ENCODE data around the gene THSD4. TPM values are rescaled to one million over a fixed set of nuclear protein-coding genes. Genes with fewer than 3 reads are reported as not detected.

THSD4 gene
- polyA plus RNA-seq, 10 donors, result 17.7 to 40.4 (median 25.8) TPM

GRCh38 chr15:71804695-71805470 is 689.6 kb downstream of the THSD4 start:
- peak in 1 of 3 donors; percentile 48 for DNase-seq

GRCh38 chr15:71806452-71806931 is 691.2 kb downstream of the THSD4 start:
- DNase-seq, result no peak

- no peak for DNase-seq
These were observed 691.9 kb downstream of the THSD4 start for GRCh38 chr15:71807125-71807629.

- peak in 1 of 3 donors; percentile 34 for DNase-seq
These were observed 692.4 kb downstream of the THSD4 start for GRCh38 chr15:71807691-71808091.

GRCh38 chr15:71808311-71809020 is 693.2 kb downstream of the THSD4 start:
- DNase-seq, result no peak

- no peak for DNase-seq
These were observed 694.1 kb downstream of the THSD4 start for GRCh38 chr15:71809346-71809745.

- no peak for DNase-seq
These were observed 695.2 kb downstream of the THSD4 start, which contains the start of gene NR2E3 for GRCh38 chr15:71810256-71811035. TSS of gene NR2E3 (plus strand) at chr15:71810554. CDS start at chr15:71810744, 190 bp downstream.

- no peak for DNase-seq
These were observed 695.9 kb downstream of the THSD4 start for GRCh38 chr15:71811036-71811736.

- DNase-seq, result no peak
These were observed 696.8 kb downstream of the THSD4 start for GRCh38 chr15:71811752-71812735.

- DNase-seq, result peak; percentile 35 to 69 (median 56)
These were observed 697.9 kb downstream of the THSD4 start for GRCh38 chr15:71812966-71813722.

GRCh38 chr15:71813723-71814470 is 698.6 kb downstream of the THSD4 start:
- DNase-seq, result no peak

GRCh38 chr15:71815301-71815700 is 700.0 kb downstream of the THSD4 start:
- DNase-seq, result no peak

- no peak for DNase-seq
These were observed 702.1 kb downstream of the THSD4 start for GRCh38 chr15:71817351-71817750.

- no peak for DNase-seq
These were observed 704.9 kb downstream of the THSD4 start for GRCh38 chr15:71820127-71820526.

GRCh38 chr15:71821547-71822129 is 706.4 kb downstream of the THSD4 start:
- DNase-seq, result no peak

GRCh38 chr15:71822890-71823630 is 707.8 kb downstream of the THSD4 start:
- no peak for DNase-seq

GRCh38 chr15:71823801-71824200 is 708.5 kb downstream of the THSD4 start:
- DNase-seq, result no peak
